ENCODE measurements around the gene BLOC1S5.

DNA sequence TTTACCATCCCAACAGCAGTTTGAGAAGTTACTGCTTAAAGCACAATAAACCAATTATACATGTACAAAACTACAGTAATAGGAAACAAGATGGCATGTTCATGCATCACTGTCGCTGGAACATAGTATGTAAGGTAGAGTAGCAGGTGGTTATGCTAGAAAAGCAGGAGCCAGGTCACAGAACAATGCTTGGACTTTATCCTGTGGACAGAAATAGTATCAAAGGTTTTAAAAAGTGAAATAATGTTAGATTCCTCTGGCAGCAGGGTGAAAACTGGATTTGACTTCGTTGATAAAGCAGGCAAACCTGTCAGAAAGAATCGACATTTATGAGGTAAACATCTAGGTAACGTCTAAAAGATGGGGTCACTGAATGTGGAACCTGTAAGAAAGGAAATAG, 2.5 kb downstream of the BLOC1S5 start:
- no peak for TF ChIP-seq RCOR1 (IDR thresholded peaks at IDR 0.05; ENCODE audit: low read length)
- TF ChIP-seq MXI1 (IDR thresholded peaks at IDR 0.05; ENCODE audit: low read depth, low read length) = no peak
- TF ChIP-seq, protein P1, sequence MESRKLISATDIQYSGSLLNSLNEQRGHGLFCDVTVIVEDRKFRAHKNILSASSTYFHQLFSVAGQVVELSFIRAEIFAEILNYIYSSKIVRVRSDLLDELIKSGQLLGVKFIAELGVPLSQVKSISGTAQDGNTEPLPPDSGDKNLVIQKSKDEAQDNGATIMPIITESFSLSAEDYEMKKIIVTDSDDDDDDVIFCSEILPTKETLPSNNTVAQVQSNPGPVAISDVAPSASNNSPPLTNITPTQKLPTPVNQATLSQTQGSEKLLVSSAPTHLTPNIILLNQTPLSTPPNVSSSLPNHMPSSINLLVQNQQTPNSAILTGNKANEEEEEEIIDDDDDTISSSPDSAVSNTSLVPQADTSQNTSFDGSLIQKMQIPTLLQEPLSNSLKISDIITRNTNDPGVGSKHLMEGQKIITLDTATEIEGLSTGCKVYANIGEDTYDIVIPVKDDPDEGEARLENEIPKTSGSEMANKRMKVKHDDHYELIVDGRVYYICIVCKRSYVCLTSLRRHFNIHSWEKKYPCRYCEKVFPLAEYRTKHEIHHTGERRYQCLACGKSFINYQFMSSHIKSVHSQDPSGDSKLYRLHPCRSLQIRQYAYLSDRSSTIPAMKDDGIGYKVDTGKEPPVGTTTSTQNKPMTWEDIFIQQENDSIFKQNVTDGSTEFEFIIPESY (IDR thresholded peaks at IDR 0.05; ENCODE audit: borderline replicate concordance, low read depth) = no peak
- TF ChIP-seq ELF1 (IDR thresholded peaks at IDR 0.05) = no peak
- TF ChIP-seq CTCF (IDR thresholded peaks at IDR 0.05) = no peak

All from SK-N-SH (cell line).